Measurements from ENCODE around the gene NFXL1.

NFXL1 gene

GRCh38 chr4:47829438-47829837 lies 84.9 kb downstream of the NFXL1 start:
- H3K4me3 ChIP-seq (ENCODE audit: low read depth in 1 of 2, low read length in 2 of 2), result no peak overlapping the region
- no peak overlapping the region for H3K9ac ChIP-seq (ENCODE audit: low read length)
- H3K27ac ChIP-seq (ENCODE audit: low read depth, low read length), result no peak overlapping the region
- no peaks in the 10 kb centered on the region for H3K36me3 ChIP-seq (ENCODE audit: insufficient read depth, low read length)
- no peaks in the 10 kb centered on the region for H3K9me3 ChIP-seq (ENCODE audit: low read length)
- H3K27me3 ChIP-seq (ENCODE audit: control insufficient read depth in 1 of 2, insufficient read depth in 2 of 2, low read length in 2 of 2), result no peaks in the 10 kb centered on the region
- H3K4me1 ChIP-seq (ENCODE audit: insufficient read depth, low read length), result no peaks in the 10 kb centered on the region

- H3K4me1 ChIP-seq (ENCODE audit: insufficient read depth, low read length), result no peaks in the 10 kb centered on the region
- H3K27me3 ChIP-seq (ENCODE audit: control insufficient read depth in 1 of 2, insufficient read depth in 2 of 2, low read length in 2 of 2), result no peaks in the 10 kb centered on the region
- H3K4me3 ChIP-seq (ENCODE audit: low read depth in 1 of 2, low read length in 2 of 2), result no peak overlapping the region
- H3K27ac ChIP-seq (ENCODE audit: low read depth, low read length), result no peak overlapping the region
- H3K9me3 ChIP-seq (ENCODE audit: low read length), result no peaks in the 10 kb centered on the region
- no peak overlapping the region for H3K9ac ChIP-seq (ENCODE audit: low read length)
- H3K36me3 ChIP-seq (ENCODE audit: insufficient read depth, low read length), result no peaks in the 10 kb centered on the region
Observed at GRCh38 chr4:47827343-47828047, 86.9 kb downstream of the NFXL1 start.

- H3K36me3 ChIP-seq (ENCODE audit: insufficient read depth, low read length), result no peaks in the 10 kb centered on the region
- H3K9ac ChIP-seq (ENCODE audit: low read length), result no peak overlapping the region
- H3K27ac ChIP-seq (ENCODE audit: low read depth, low read length), result no peak overlapping the region
- H3K9me3 ChIP-seq (ENCODE audit: low read length), result no peaks in the 10 kb centered on the region
- H3K4me3 ChIP-seq (ENCODE audit: low read depth in 1 of 2, low read length in 2 of 2), result no peak overlapping the region
- no peaks in the 10 kb centered on the region for H3K4me1 ChIP-seq (ENCODE audit: insufficient read depth, low read length)
- H3K27me3 ChIP-seq (ENCODE audit: control insufficient read depth in 1 of 2, insufficient read depth in 2 of 2, low read length in 2 of 2), result no peaks in the 10 kb centered on the region
Observed at GRCh38 chr4:47824840-47825239, 89.5 kb downstream of the NFXL1 start.

GRCh38 chr4:47819178-47819577 lies 95.2 kb downstream of the NFXL1 start:
- Histone ChIP-seq H3K27ac (ENCODE audit: low read depth, low read length) (no peak overlapping the region), H3K4me1 (ENCODE audit: insufficient read depth, low read length) (no peaks in the 10 kb centered on the region), H3K36me3 (ENCODE audit: insufficient read depth, low read length) (no peaks in the 10 kb centered on the region), H3K9me3 (ENCODE audit: low read length) (no peaks in the 10 kb centered on the region), H3K9ac (ENCODE audit: low read length) (no peak overlapping the region), H3K4me3 (ENCODE audit: low read depth in 1 of 2, low read length in 2 of 2) (no peak overlapping the region), H3K27me3 (ENCODE audit: control insufficient read depth in 1 of 2, insufficient read depth in 2 of 2, low read length in 2 of 2) (no peaks in the 10 kb centered on the region)

- Histone ChIP-seq H3K36me3 (ENCODE audit: insufficient read depth, low read length) (no peaks in the 10 kb centered on the region), H3K9ac (ENCODE audit: low read length) (no peak overlapping the region), H3K27me3 (ENCODE audit: control insufficient read depth in 1 of 2, insufficient read depth in 2 of 2, low read length in 2 of 2) (no peaks in the 10 kb centered on the region), H3K9me3 (ENCODE audit: low read length) (no peaks in the 10 kb centered on the region), H3K27ac (ENCODE audit: low read depth, low read length) (no peak overlapping the region), H3K4me3 (ENCODE audit: low read depth in 1 of 2, low read length in 2 of 2) (no peak overlapping the region), H3K4me1 (ENCODE audit: insufficient read depth, low read length) (no peaks in the 10 kb centered on the region)
Observed at GRCh38 chr4:47817275-47817674, 97.1 kb downstream of the NFXL1 start.

GRCh38 chr4:47816748-47817147 lies 97.6 kb downstream of the NFXL1 start:
- Histone ChIP-seq H3K36me3 (ENCODE audit: insufficient read depth, low read length) (no peaks in the 10 kb centered on the region), H3K4me3 (ENCODE audit: low read depth in 1 of 2, low read length in 2 of 2) (no peak overlapping the region), H3K9me3 (ENCODE audit: low read length) (no peaks in the 10 kb centered on the region), H3K27me3 (ENCODE audit: control insufficient read depth in 1 of 2, insufficient read depth in 2 of 2, low read length in 2 of 2) (no peaks in the 10 kb centered on the region), H3K27ac (ENCODE audit: low read depth, low read length) (no peak overlapping the region), H3K4me1 (ENCODE audit: insufficient read depth, low read length) (no peaks in the 10 kb centered on the region), H3K9ac (ENCODE audit: low read length) (no peak overlapping the region)

GRCh38 chr4:47814618-47815295 lies 99.6 kb downstream of the NFXL1 start:
- H3K9me3 ChIP-seq (ENCODE audit: low read length), result no peaks in the 10 kb centered on the region
- no peaks in the 10 kb centered on the region for H3K4me1 ChIP-seq (ENCODE audit: insufficient read depth, low read length)
- H3K9ac ChIP-seq (ENCODE audit: low read length), result no peak overlapping the region
- no peak overlapping the region for H3K27ac ChIP-seq (ENCODE audit: low read depth, low read length)
- H3K36me3 ChIP-seq (ENCODE audit: insufficient read depth, low read length), result no peaks in the 10 kb centered on the region
- no peaks in the 10 kb centered on the region for H3K27me3 ChIP-seq (ENCODE audit: control insufficient read depth in 1 of 2, insufficient read depth in 2 of 2, low read length in 2 of 2)
- no peak overlapping the region for H3K4me3 ChIP-seq (ENCODE audit: low read depth in 1 of 2, low read length in 2 of 2)

- no peak overlapping the region for H3K4me3 ChIP-seq (ENCODE audit: low read depth in 1 of 2, low read length in 2 of 2)
Observed at GRCh38 chr4:47809654-47810203, 104.7 kb downstream of the NFXL1 start.

GRCh38 chr4:47804598-47804997 lies 109.8 kb downstream of the NFXL1 start:
- H3K27ac ChIP-seq (ENCODE audit: low read depth, low read length), result no peak overlapping the region

More at GRCh38 chr4:47809654-47810203, 104.7 kb downstream of the NFXL1 start:
- Histone ChIP-seq H3K9me3 (ENCODE audit: low read length) (no peaks in the 10 kb centered on the region), H3K27me3 (ENCODE audit: control insufficient read depth in 1 of 2, insufficient read depth in 2 of 2, low read length in 2 of 2) (no peaks in the 10 kb centered on the region), H3K4me1 (ENCODE audit: insufficient read depth, low read length) (no peaks in the 10 kb centered on the region), H3K36me3 (ENCODE audit: insufficient read depth, low read length) (no peaks in the 10 kb centered on the region), H3K27ac (ENCODE audit: low read depth, low read length) (no peak overlapping the region), H3K9ac (ENCODE audit: low read length) (no peak overlapping the region)

GRCh38 chr4:47801481-47802002 lies 112.8 kb downstream of the NFXL1 start:
- Histone ChIP-seq H3K27me3 (ENCODE audit: control insufficient read depth in 1 of 2, insufficient read depth in 2 of 2, low read length in 2 of 2) (no peaks in the 10 kb centered on the region), H3K27ac (ENCODE audit: low read depth, low read length) (no peak overlapping the region), H3K9me3 (ENCODE audit: low read length) (no peaks in the 10 kb centered on the region), H3K36me3 (ENCODE audit: insufficient read depth, low read length) (no peaks in the 10 kb centered on the region), H3K4me1 (ENCODE audit: insufficient read depth, low read length) (no peaks in the 10 kb centered on the region), H3K4me3 (ENCODE audit: low read depth in 1 of 2, low read length in 2 of 2) (no peak overlapping the region), H3K9ac (ENCODE audit: low read length) (no peak overlapping the region)

More at GRCh38 chr4:47804598-47804997, 109.8 kb downstream of the NFXL1 start:
- H3K4me1 ChIP-seq (ENCODE audit: insufficient read depth, low read length), result no peaks in the 10 kb centered on the region
- no peak overlapping the region for H3K9ac ChIP-seq (ENCODE audit: low read length)
- H3K4me3 ChIP-seq (ENCODE audit: low read depth in 1 of 2, low read length in 2 of 2), result no peak overlapping the region
- H3K9me3 ChIP-seq (ENCODE audit: low read length), result no peaks in the 10 kb centered on the region
- no peaks in the 10 kb centered on the region for H3K36me3 ChIP-seq (ENCODE audit: insufficient read depth, low read length)
- no peaks in the 10 kb centered on the region for H3K27me3 ChIP-seq (ENCODE audit: control insufficient read depth in 1 of 2, insufficient read depth in 2 of 2, low read length in 2 of 2)

- no peak overlapping the region for H3K9ac ChIP-seq (ENCODE audit: low read length)
- H3K36me3 ChIP-seq (ENCODE audit: insufficient read depth, low read length), result no peaks in the 10 kb centered on the region
- no peaks in the 10 kb centered on the region for H3K9me3 ChIP-seq (ENCODE audit: low read length)
- H3K4me3 ChIP-seq (ENCODE audit: low read depth in 1 of 2, low read length in 2 of 2), result no peak overlapping the region
- no peaks in the 10 kb centered on the region for H3K27me3 ChIP-seq (ENCODE audit: control insufficient read depth in 1 of 2, insufficient read depth in 2 of 2, low read length in 2 of 2)
- H3K4me1 ChIP-seq (ENCODE audit: insufficient read depth, low read length), result no peaks in the 10 kb centered on the region
- no peak overlapping the region for H3K27ac ChIP-seq (ENCODE audit: low read depth, low read length)
Observed at GRCh38 chr4:47798165-47798564, 116.2 kb downstream of the NFXL1 start.
